ENCODE measurements around the gene CREB3.

The CREB3 gene

DNA sequence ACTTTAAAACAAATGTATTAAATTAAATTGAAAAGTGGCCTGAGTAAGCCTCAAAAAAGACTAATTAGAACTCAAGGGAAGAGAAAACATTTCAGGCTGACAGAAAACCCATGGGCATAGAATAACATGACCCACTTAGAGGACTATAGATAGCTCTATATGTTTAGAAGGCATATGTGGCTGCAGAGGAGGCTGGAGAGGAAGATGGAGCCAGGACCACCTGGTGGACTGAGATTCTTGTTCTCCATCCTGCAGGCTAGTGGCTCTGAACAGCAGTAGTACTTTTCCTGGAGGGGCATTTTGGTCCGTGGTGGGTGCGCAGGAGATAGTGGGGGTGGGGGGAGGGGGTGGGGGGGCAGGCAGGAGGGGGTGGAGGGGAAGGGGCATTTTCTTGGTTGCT, 48.6 kb downstream of the CREB3 start:
- DNase-seq (ENCODE audit: low spot score), result no peak

DNA sequence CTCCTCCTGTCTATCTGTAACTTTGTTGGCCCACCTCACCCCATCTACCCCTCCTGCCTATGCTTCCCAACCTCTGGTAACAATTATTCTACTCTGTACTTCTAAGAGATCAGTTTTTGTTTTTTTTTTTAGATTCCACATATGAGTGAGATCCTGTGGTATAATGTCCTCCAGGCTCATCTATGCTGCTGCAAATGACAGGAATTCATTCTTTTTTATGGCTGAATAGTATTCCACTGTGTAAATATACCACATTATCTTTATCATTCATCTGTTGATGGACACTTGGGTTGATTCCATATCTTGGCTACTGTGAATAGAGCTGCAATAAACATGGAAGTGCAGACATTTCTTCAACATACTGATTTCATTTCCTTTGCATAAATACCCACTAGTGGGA, 51.0 kb downstream of the CREB3 start:
- no peak for DNase-seq (ENCODE audit: low spot score)
